Breast epithelium (tissue), 4 donors: ENCODE measurements around the gene MINDY4. TPM values are rescaled to one million over a fixed set of nuclear protein-coding genes. Genes with fewer than 3 reads are reported as not detected.
A peak's percentile ranks its signal among the peaks of the same experiment; 100 is the strongest.

Source experiments
- DNase-seq, 2 donors: peaks; one replicate each; pipeline ENCODE4 v3.0.0-alpha.2; 2019; ENCODE audit warnings: low spot score in 2 of 2
- H3K27ac ChIP-seq, 2 donors: fragments of 200-600 bp; sonication (generic) in 1 of 2; one replicate each; pipeline ENCODE4 v1.5.1; 2016 to 2019; ENCODE audit warnings: mild to moderate bottlenecking in 1 of 2
- H3K27me3 ChIP-seq, 2 donors: fragments of 200-600 bp; sonication (generic) in 1 of 2; one replicate each; pipeline versions ENCODE4 v1.5.1 to v1.6.0; 2017 to 2019; ENCODE audit warnings: control low read depth in 1 of 2, mild to moderate bottlenecking in 1 of 2
- H3K36me3 ChIP-seq: fragments of 200-600 bp; one replicate; pipeline ENCODE4 v1.5.1; 2019
- H3K4me1 ChIP-seq, 2 donors: fragments of 200-600 bp; sonication (generic); one replicate each; pipeline ENCODE4 v1.5.1; 2016 to 2019; ENCODE audit warnings: control low read depth in 1 of 2
- H3K4me3 ChIP-seq, 3 donors: fragments of 200-600 bp; sonication (generic); 1 replicate in 2 of 3; 2 replicates in 1 of 3; pipeline ENCODE4 v1.5.1; 2016 to 2019; ENCODE audit warnings: mild to moderate bottlenecking in 3 of 3, moderate library complexity in 2 of 3
- H3K9me3 ChIP-seq, 2 donors: fragments of 200-600 bp; sonication (generic) in 1 of 2; one replicate each; pipeline ENCODE4 v1.5.1; 2016 to 2019; ENCODE audit warnings: control low read depth in 1 of 2
- CTCF ChIP-seq, 3 donors: fragments of 450-650 bp; IDR thresholded peaks; one replicate each; pipeline ENCODE4 v1.5.1; 2016 to 2017; ENCODE audit warnings: antibody characterized with exemption in 3 of 3, mild to moderate bottlenecking in 3 of 3, moderate library complexity in 3 of 3
- POLR2A ChIP-seq: fragments of 450-650 bp; IDR thresholded peaks from one replicate; pipeline ENCODE4 v1.6.1; 2016; ENCODE audit warnings: antibody characterized with exemption, mild to moderate bottlenecking, moderate library complexity
- POLR2AphosphoS5 ChIP-seq, 3 donors: sonication (generic); formaldehyde crosslinking; IDR thresholded peaks; one replicate each; pipeline ENCODE4 v1.6.1; 2017; ENCODE audit warnings: antibody characterized with exemption in 3 of 3
- intact Hi-C: fragments of 100-400 bp; cut with DNase I; formaldehyde crosslinking; loops from one replicate; pipeline ENCODE4 v1.15.1; 2023; ENCODE audit warnings: low total_unique reads
- total RNA-seq, 3 donors: library from RNA; depleted of rRNA; stranded (reverse); fragments of >200 nt; gene quantifications; one replicate each; pipeline ENCODE4 v1.1.0, GENCODE V29; 2016

The MINDY4 gene
- total RNA-seq, 3 donors from 2014 or later: 5.6 to 14.9 (median 13.8) TPM

GRCh38 chr7:30815951-30816644 is 44.9 kb downstream of the MINDY4 start:
- intact Hi-C loops: loop anchor here (10.0 kb wide), 1 partner anchor 99 kb away; the partner anchor contains the start of gene AQP1
- H3K9me3 ChIP-seq: no peaks in the 10 kb centered on the region
- no peak for DNase-seq
- peaks cover 8 to 13% of the 10 kb centered on the region in 2 donors for H3K4me1 ChIP-seq
- TF ChIP-seq POLR2A (no peak), CTCF (IDR thresholded peaks at IDR 0.05) (no peak), POLR2AphosphoS5 (IDR thresholded peaks at IDR 0.05) (peak in 1 of 3 donors; percentile 19)
- H3K4me3 ChIP-seq: no peak overlapping the region
- no peaks in the 10 kb centered on the region for H3K36me3 ChIP-seq
- H3K27me3 ChIP-seq: no peaks in the 10 kb centered on the region
- H3K27ac ChIP-seq: peak overlapping the region; percentile 60 to 89

GRCh38 chr7:30816645-30817370 is 45.6 kb downstream of the MINDY4 start:
- intact Hi-C loops: loop anchor here (10.0 kb wide), 1 partner anchor 98 kb away; the partner anchor contains the start of gene AQP1
- H3K9me3 ChIP-seq: no peaks in the 10 kb centered on the region
- H3K4me1 ChIP-seq: peaks cover 8 to 13% of the 10 kb centered on the region in 2 donors
- no peaks in the 10 kb centered on the region for H3K27me3 ChIP-seq
- TF ChIP-seq CTCF (IDR thresholded peaks at IDR 0.05) (no peak), POLR2A (no peak), POLR2AphosphoS5 (IDR thresholded peaks at IDR 0.05) (no peak)
- H3K36me3 ChIP-seq: no peaks in the 10 kb centered on the region
- DNase-seq: no peak
- H3K4me3 ChIP-seq: no peak overlapping the region
- peak overlapping the region; percentile 60 to 89 for H3K27ac ChIP-seq

GRCh38 chr7:30817371-30817767 is 46.2 kb downstream of the MINDY4 start:
- H3K36me3 ChIP-seq: no peaks in the 10 kb centered on the region
- intact Hi-C loops: loop anchor here (10.0 kb wide), 1 partner anchor 97 kb away; the partner anchor contains the start of gene AQP1
- no peak overlapping the region for H3K4me3 ChIP-seq
- peaks cover 8 to 13% of the 10 kb centered on the region in 2 donors for H3K4me1 ChIP-seq
- H3K9me3 ChIP-seq: no peaks in the 10 kb centered on the region
- no peaks in the 10 kb centered on the region for H3K27me3 ChIP-seq
- peak overlapping the region; percentile 54 to 74 for H3K27ac ChIP-seq
- TF ChIP-seq CTCF (IDR thresholded peaks at IDR 0.05) (no peak), POLR2A (no peak), POLR2AphosphoS5 (IDR thresholded peaks at IDR 0.05) (no peak)
- DNase-seq: no peak

GRCh38 chr7:30824821-30825720 is 53.9 kb downstream of the MINDY4 start:
- H3K27ac ChIP-seq: no peak overlapping the region
- no peaks in the 10 kb centered on the region for H3K36me3 ChIP-seq
- no peak overlapping the region for H3K4me3 ChIP-seq
- no peak for TF ChIP-seq CTCF (IDR thresholded peaks at IDR 0.05)
- no peak for TF ChIP-seq POLR2A
- no peak for TF ChIP-seq POLR2AphosphoS5 (IDR thresholded peaks at IDR 0.05)
- H3K4me1 ChIP-seq: no peaks in the 10 kb centered on the region
- no peak for DNase-seq
- intact Hi-C loops: no loop called here
- no peaks in the 10 kb centered on the region for H3K9me3 ChIP-seq
- no peaks in the 10 kb centered on the region for H3K27me3 ChIP-seq
